Measurements from ENCODE around the gene CGAS.
"Not testable (repeated sequence)": the region's sequence is repeated elsewhere in the genome, so short reads cannot be mapped to it uniquely, and the experiment has no call there.

Gene CGAS

GRCh38 chr6:73394577-73395354 lies 57.3 kb downstream of the CGAS start, which contains the start of gene DDX43:
Gene DDX43, plus strand, starts transcription at chr6:73394828. Its CDS starts 78 bp downstream, at chr6:73394906.
- peak; percentile 58 for DNase-seq

- DNase-seq, result no peak
Measured at GRCh38 chr6:73393278-73393677, 58.8 kb downstream of the CGAS start.

- DNase-seq, result not testable (repeated sequence)
Measured at GRCh38 chr6:73392188-73392587, 59.9 kb downstream of the CGAS start.

GRCh38 chr6:73391675-73392074 lies 60.4 kb downstream of the CGAS start:
- DNase-seq, result peak; percentile 3

GRCh38 chr6:73389854-73390253 lies 62.2 kb downstream of the CGAS start:
- no peak for DNase-seq

- peak; percentile 72 for DNase-seq
Measured at GRCh38 chr6:73388800-73389512, 63.1 kb downstream of the CGAS start.

GRCh38 chr6:73388433-73388799 lies 63.7 kb downstream of the CGAS start:
- no peak for DNase-seq

GRCh38 chr6:73382462-73383113 lies 69.5 kb downstream of the CGAS start:
- DNase-seq, result no peak

- DNase-seq, result not testable (repeated sequence)
Measured at GRCh38 chr6:73381531-73381930, 70.6 kb downstream of the CGAS start.

- no peak for DNase-seq
Measured at GRCh38 chr6:73377225-73377624, 74.9 kb downstream of the CGAS start.

- DNase-seq, result no peak
Measured at GRCh38 chr6:73375216-73375615, 76.9 kb downstream of the CGAS start.
